Neural progenitor cell (in vitro differentiated cells): Measurements from ENCODE around the gene UROS.

Experiments used
- CTCF ChIP-seq: fragments of 200-600 bp; sonication (generic); IDR thresholded peaks from 2 replicates; pipeline ENCODE4 v1.5.1; 2017; ENCODE audit warnings: antibody characterized with exemption, mild to moderate bottlenecking
- EZH2 ChIP-seq: fragments of 200-600 bp; sonication (generic); IDR thresholded peaks from 2 replicates; pipeline ENCODE4 v1.6.1; 2017; ENCODE audit warnings: antibody characterized with exemption, mild to moderate bottlenecking, moderate library complexity
- EZH2phosphoT487 ChIP-seq: fragments of 200-600 bp; sonication (generic); IDR thresholded peaks from 2 replicates; pipeline ENCODE4 v1.6.1; 2017; ENCODE audit warnings: antibody characterized with exemption

DNA sequence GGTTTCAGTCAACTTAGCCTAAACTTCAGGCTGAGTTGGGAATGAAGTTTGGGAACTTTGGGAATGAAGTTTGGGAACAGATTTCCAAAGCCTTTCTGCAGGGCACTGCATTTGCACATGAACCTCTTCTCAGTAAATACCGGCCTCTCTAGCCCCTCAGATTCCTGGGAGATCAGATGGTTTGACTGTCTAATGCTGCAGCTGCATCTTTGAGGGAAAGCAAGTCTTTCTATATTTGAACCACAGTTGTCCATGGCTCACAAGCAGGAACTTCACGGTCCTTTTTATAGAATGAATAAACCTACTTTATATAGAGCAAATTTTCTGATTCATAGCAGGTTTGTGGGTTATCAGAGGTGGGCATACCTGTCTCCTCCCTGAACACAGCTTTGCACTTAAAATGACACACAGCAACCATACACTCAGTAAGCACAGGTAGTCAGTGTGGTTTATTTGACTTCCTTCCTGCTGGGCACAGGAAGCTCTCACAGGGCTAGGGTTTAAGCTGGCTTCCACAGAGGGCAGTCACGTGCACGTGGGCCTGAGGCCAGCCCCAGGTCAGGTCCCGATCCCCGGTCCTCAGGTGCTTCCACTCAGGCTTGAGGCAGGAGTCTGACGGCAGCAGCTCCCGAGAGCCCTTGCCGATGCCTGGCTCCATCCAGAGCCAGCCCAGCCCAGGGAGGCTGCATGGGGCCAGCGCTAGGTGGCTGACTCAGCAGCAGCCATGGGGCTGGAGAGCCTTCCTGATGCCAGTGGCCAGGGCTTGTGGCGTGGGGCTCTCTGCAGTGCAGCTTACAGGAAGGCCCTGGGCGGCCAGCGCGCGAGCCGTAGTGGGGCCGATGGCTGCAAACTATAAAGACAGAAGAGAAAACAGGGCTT lies 34.7 kb downstream of the UROS start:
- TF ChIP-seq EZH2phosphoT487 (no peak), CTCF (no peak), EZH2 (no peak)
